Uterus (tissue), 4 donors: Measurements from ENCODE around the gene RHOBTB1. TPM values are rescaled to one million over a fixed set of nuclear protein-coding genes. Genes with fewer than 3 reads are reported as not detected.

Experiments
- DNase-seq, 2 donors: peaks; one replicate each; pipeline ENCODE4 v3.0.0-alpha.2; 2019 to 2020
- H3K27ac ChIP-seq, 2 donors: fragments of 200-600 bp; sonication (generic); 1 replicate in 1 of 2; 2 replicates in 1 of 2; pipeline ENCODE4 v1.5.1; 2016 to 2018
- H3K27me3 ChIP-seq, 2 donors: fragments of 200-600 bp; sonication (generic); one replicate each; pipeline ENCODE4 v1.5.1; 2018 to 2019; ENCODE audit warnings: control low read depth in 1 of 2
- H3K36me3 ChIP-seq, 2 donors: fragments of 200-600 bp; sonication (generic); one replicate each; pipeline ENCODE4 v1.5.1; 2019; ENCODE audit warnings: control low read depth in 1 of 2
- H3K4me1 ChIP-seq, 2 donors: fragments of 200-600 bp; sonication (generic); one replicate each; pipeline ENCODE4 v1.5.1; 2018 to 2019; ENCODE audit warnings: control low read depth in 1 of 2
- H3K4me3 ChIP-seq, 2 donors: fragments of 200-600 bp; sonication (generic); 1 replicate in 1 of 2; 2 replicates in 1 of 2; pipeline ENCODE4 v1.5.1; 2018 to 2019; ENCODE audit warnings: mild to moderate bottlenecking in 1 of 2
- H3K9me3 ChIP-seq, 2 donors: fragments of 200-600 bp; sonication (generic); one replicate each; pipeline ENCODE4 v1.5.1; 2019; ENCODE audit warnings: control low read depth in 1 of 2
- CTCF ChIP-seq, 4 experiments: fragments of 200-600 bp in 2 of 4; fragments of 450-650 bp in 2 of 4; sonication (generic) in 2 of 4; IDR thresholded peaks; one replicate each; pipeline ENCODE4 v1.5.1; 2016 to 2019; ENCODE audit warnings: antibody characterized with exemption in 4 of 4, mild to moderate bottlenecking in 2 of 4, moderate library complexity in 1 of 4
- POLR2A ChIP-seq, 2 donors: fragments of 450-650 bp; IDR thresholded peaks; one replicate each; pipeline ENCODE4 v1.6.1; 2016; ENCODE audit warnings: antibody characterized with exemption in 2 of 2, mild to moderate bottlenecking in 1 of 2, moderate library complexity in 1 of 2
- intact Hi-C: fragments of 100-400 bp; cut with DNase I; formaldehyde crosslinking; loops from one replicate; pipeline ENCODE4 v1.15.1; 2023; ENCODE audit warnings: low total_unique reads
- total RNA-seq, 4 donors: library from RNA; depleted of rRNA in 3 of 4; stranded (reverse); fragments of >200 nt in 3 of 4; gene quantifications; one replicate each; pipeline versions ENCODE4 v1.1.0 to v1.2.4, GENCODE V29; 2014 to 2023
- donor health status: DM: yes; HTN: yes; CAD: no.

RHOBTB1 gene
- total RNA-seq, 4 donors from 2014 or later, result 6.9 to 67.5 (median 13.8) TPM

DNA sequence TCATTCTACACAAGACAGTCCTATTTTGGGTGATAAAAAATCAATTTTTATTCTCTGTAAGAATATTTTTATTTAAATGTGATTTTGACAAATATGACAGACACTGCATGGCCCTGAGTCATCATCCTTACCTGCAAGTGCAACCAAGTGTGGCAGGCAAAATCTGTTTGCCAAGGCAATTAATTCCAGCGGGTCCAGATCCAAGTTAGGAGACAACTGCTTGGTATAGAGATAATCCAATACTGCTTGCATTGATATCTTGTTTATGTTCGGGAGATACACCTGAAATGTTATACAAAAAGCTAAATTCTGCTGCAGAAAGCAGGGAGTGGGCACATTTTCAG, 66.2 kb downstream of the RHOBTB1 start:
- Histone ChIP-seq H3K27ac (no peak overlapping the region), H3K9me3 (no peaks in the 10 kb centered on the region), H3K36me3 (no peaks in the 10 kb centered on the region), H3K4me1 (no peaks in the 10 kb centered on the region), H3K4me3 (no peak overlapping the region), H3K27me3 (no peaks in the 10 kb centered on the region)
- no peak for DNase-seq
- intact Hi-C loops, result no loop called here
- no peak for TF ChIP-seq CTCF (IDR thresholded peaks at IDR 0.05)
- TF ChIP-seq POLR2A (IDR thresholded peaks at IDR 0.05), result no peak

DNA sequence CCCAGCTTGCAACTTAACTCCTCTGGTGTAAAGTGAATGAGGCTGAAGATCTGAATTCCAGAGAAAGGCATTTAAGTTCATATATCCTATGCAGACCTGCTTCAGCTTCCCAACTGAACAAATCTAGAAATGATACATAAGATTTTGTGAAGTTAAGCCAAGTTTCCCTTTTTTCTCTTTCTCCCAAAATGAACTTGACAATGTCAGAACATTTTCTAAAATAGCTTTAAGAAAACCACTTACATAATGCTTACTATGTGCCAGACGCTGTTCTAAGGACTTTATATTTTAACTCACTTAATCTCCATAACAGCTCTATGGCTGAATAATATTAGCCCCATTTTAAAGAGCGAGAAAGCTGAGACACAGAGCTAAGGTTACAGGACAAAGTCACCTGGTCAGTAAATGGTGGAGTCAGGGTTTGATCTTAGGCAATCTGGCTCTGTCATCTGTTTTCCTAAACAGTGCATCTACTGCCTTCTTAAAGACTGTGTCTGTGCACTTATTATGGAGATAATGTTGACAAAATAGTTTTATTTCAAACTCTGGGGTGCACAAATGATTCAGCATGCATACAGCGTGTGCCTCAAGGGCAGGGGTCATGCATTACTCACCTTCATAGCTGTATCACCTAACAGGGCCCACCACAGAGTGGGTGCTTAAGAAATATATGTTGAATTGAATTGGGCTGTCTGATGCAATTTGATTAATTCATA, 66.8 kb downstream of the RHOBTB1 start:
- TF ChIP-seq CTCF (IDR thresholded peaks at IDR 0.05), result no peak
- TF ChIP-seq POLR2A (IDR thresholded peaks at IDR 0.05), result no peak
- intact Hi-C loops, result no loop called here

GRCh38 chr10:60873758-60874157, 70.2 kb downstream of the RHOBTB1 start:
- intact Hi-C loops, result no loop called here
- Histone ChIP-seq H3K27ac (no peak overlapping the region), H3K27me3 (no peaks in the 10 kb centered on the region), H3K4me3 (no peak overlapping the region), H3K9me3 (no peaks in the 10 kb centered on the region), H3K4me1 (no peaks in the 10 kb centered on the region), H3K36me3 (no peaks in the 10 kb centered on the region)
- no peak for DNase-seq
- TF ChIP-seq POLR2A (IDR thresholded peaks at IDR 0.05) (no peak), CTCF (IDR thresholded peaks at IDR 0.05) (no peak)

More for the DNA sequence above, 66.8 kb downstream of the RHOBTB1 start:
- no peaks in the 10 kb centered on the region for H3K4me1 ChIP-seq
- H3K4me3 ChIP-seq, result no peak overlapping the region
- H3K9me3 ChIP-seq, result no peaks in the 10 kb centered on the region
- no peak for DNase-seq
- no peak overlapping the region for H3K27ac ChIP-seq
- H3K36me3 ChIP-seq, result no peaks in the 10 kb centered on the region
- H3K27me3 ChIP-seq, result no peaks in the 10 kb centered on the region

DNA sequence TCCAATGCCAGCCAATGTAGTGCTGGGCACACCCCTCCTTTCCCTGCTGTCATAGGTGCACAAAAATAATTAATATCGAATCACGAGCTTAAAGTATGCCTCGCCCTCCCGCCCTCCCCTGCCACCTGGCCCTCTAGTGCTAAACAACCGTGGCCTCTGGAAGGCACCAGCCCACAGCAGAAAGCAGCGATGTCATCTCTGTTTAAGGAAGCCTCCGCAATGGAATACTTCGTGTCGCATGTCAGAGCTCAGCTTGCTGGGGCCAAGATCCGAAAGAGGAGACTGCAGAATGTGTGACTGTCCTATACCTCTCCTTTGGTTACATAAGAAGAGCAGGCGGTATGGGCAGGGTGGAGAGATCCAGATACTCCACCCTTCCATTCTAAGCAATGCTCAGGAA, 71.5 kb downstream of the RHOBTB1 start:
- Histone ChIP-seq H3K27ac (no peak overlapping the region), H3K27me3 (no peaks in the 10 kb centered on the region), H3K36me3 (no peaks in the 10 kb centered on the region), H3K4me3 (no peak overlapping the region), H3K9me3 (no peaks in the 10 kb centered on the region), H3K4me1 (no peaks in the 10 kb centered on the region)
- intact Hi-C loops, result no loop called here
- no peak for TF ChIP-seq CTCF (IDR thresholded peaks at IDR 0.05)
- no peak for TF ChIP-seq POLR2A (IDR thresholded peaks at IDR 0.05)
- no peak for DNase-seq

GRCh38 chr10:60871215-60871614, 72.8 kb downstream of the RHOBTB1 start:
- DNase-seq, result no peak
- H3K36me3 ChIP-seq, result no peaks in the 10 kb centered on the region
- TF ChIP-seq CTCF (IDR thresholded peaks at IDR 0.05), result no peak
- no peak for TF ChIP-seq POLR2A (IDR thresholded peaks at IDR 0.05)
- H3K4me3 ChIP-seq, result no peak overlapping the region
- H3K4me1 ChIP-seq, result no peaks in the 10 kb centered on the region
- intact Hi-C loops, result no loop called here
- no peak overlapping the region for H3K27ac ChIP-seq
- H3K9me3 ChIP-seq, result no peaks in the 10 kb centered on the region
- no peaks in the 10 kb centered on the region for H3K27me3 ChIP-seq
